H1 (cell line): ENCODE measurements around the gene CAPN11. TPM values are rescaled to one million over a fixed set of nuclear protein-coding genes. Genes with fewer than 3 reads are reported as not detected.

Experiments used
- BACH1 ChIP-seq: IDR thresholded peaks from 2 replicates; pipeline ENCODE4 v1.6.1; 2012; ENCODE audit warnings: low read length, improper control_type of control experiment
- POLR2AphosphoS5 ChIP-seq: IDR thresholded peaks from 2 replicates; pipeline ENCODE4 v1.6.1; 2011; ENCODE audit warnings: low read depth, low read length
- TBP ChIP-seq: IDR thresholded peaks from 2 replicates; pipeline ENCODE4 v1.6.1; 2011; ENCODE audit warnings: low read depth, low read length, improper control_type of control experiment
- TEAD4 ChIP-seq: IDR thresholded peaks from 2 replicates; pipeline ENCODE4 v1.6.1; 2012; ENCODE audit warnings: low read depth, low read length, inconsistent platforms, mixed read lengths
- polyA plus RNA-seq, 7 experiments: library from polyadenylated mRNA; depleted of rRNA in 3 of 7; stranded (reverse) in 5 of 7; unstranded in 2 of 7; fragments of >200 nt in 5 of 7; fragments of 200-250 nt in 2 of 7; gene quantifications; 1 replicate in 5 of 7; 2 replicates in 1 of 7; 4 replicates in 1 of 7; pipeline versions ENCODE4 v1.2.1 to v1.2.3, GENCODE V29; 2011 to 2013; ENCODE audit warnings: missing spikeins in 2 of 7, mixed read lengths in 2 of 7
- total RNA-seq: library from RNA; stranded (reverse); fragmentation: NEBNext Ultra II Directional; extraction: Animal tissue kit (Norgen Biotek cat#: 25700); gene quantifications from 2 replicates; pipeline ENCODE4 v1.2.1, GENCODE V29; 2021

The CAPN11 gene
- total and polyA plus RNA-seq, 2 of the 8 experiments (the other 6 are each of a cell fraction or from before 2014, with no cell fraction given), result 0.95 to 0.97 TPM

- TF ChIP-seq POLR2AphosphoS5 (no peak), TBP (no peak), TEAD4 (no peak), BACH1 (no peak)
These were observed 38.8 kb upstream of the CAPN11 start (continued) for GRCh38 chr6:44119704-44120262.
